BLaER1 treated with 17β-estradiol and CSF1 and Interleukin-3, amounts not matched to agents 10 nM and 100 nM (cell line): ENCODE data around the gene ELFN1.
A peak's percentile ranks its signal among the peaks of the same experiment; 100 is the strongest.

ENCODE experiments used
- H3K27ac ChIP-seq, 11 experiments: shearing (Covaris generic); formaldehyde crosslinking; 2 replicates each; pipeline ENCODE4 v1.8.1; 2022
- H3K27me3 ChIP-seq, 11 experiments: shearing (Covaris generic); formaldehyde crosslinking; 2 replicates each; pipeline ENCODE4 v1.8.1; 2022
- H3K36me3 ChIP-seq, 11 experiments: shearing (Covaris generic); formaldehyde crosslinking; 2 replicates each; pipeline ENCODE4 v1.8.1; 2022
- H3K4me1 ChIP-seq, 10 experiments: shearing (Covaris generic); formaldehyde crosslinking; 2 replicates each; pipeline ENCODE4 v1.8.1; 2022
- H3K4me2 ChIP-seq, 11 experiments: shearing (Covaris generic); formaldehyde crosslinking; 2 replicates each; pipeline ENCODE4 v1.8.1; 2022
- H3K4me3 ChIP-seq, 10 experiments: shearing (Covaris generic); formaldehyde crosslinking; 2 replicates each; pipeline ENCODE4 v1.8.1; 2022
- H3K9ac ChIP-seq, 11 experiments: shearing (Covaris generic); formaldehyde crosslinking; 2 replicates each; pipeline ENCODE4 v1.8.1; 2022
- H3K9me3 ChIP-seq, 11 experiments: shearing (Covaris generic); formaldehyde crosslinking; replicated peaks in 1 of 11; 2 replicates each; pipeline ENCODE4 v1.8.1; 2022
- H4K20me1 ChIP-seq, 11 experiments: shearing (Covaris generic); formaldehyde crosslinking; 2 replicates each; pipeline ENCODE4 v1.8.1; 2022
- Cebpa-rat ChIP-seq, 11 experiments: shearing (Covaris generic); IDR thresholded peaks; 2 replicates each; pipeline ENCODE4 v1.8.1; 2022

Gene ELFN1

GRCh38 chr7:1669954-1670893, at the start of gene ELFN1:
TSS of gene ELFN1 (plus strand) at chr7:1670277. CDS start at chr7:1744597, 74,320 bp downstream.
- Histone ChIP-seq H3K36me3 (no peaks in the 10 kb centered on the region), H3K27ac (no peak within 1 kb of the TSS), H3K4me3 (peak within 1 kb of the TSS; percentile 45 to 70 (median 58)), H3K27me3 (peaks cover 74 to 95% (median 82%) of the 10 kb centered on the region in 11 experiments), H3K9ac (peak within 1 kb of the TSS in 6 of 11 experiments; percentile 4 to 66 (median 42); a peak in 6 of 22 replicates), H3K4me1 (peaks cover 19 to 52% (median 39%) of the 10 kb centered on the region in 10 experiments; a peak in 18 of 20 replicates), H4K20me1 (peaks cover 11 to 86% (median 54%) of the 10 kb centered on the region in 11 experiments; a peak in 20 of 22 replicates), H3K4me2 (peak within 1 kb of the TSS; percentile 94 to 100 (median 98)), H3K9me3 (no peaks in the 10 kb centered on the region)
- no peak for TF ChIP-seq Cebpa-rat (IDR thresholded peaks at IDR 0.05)

GRCh38 chr7:1620835-1621234, 49.2 kb upstream of the ELFN1 start:
- H3K36me3 ChIP-seq: no peaks in the 10 kb centered on the region
- H3K4me3 ChIP-seq: no peak overlapping the region
- no peaks in the 10 kb centered on the region for H3K27me3 ChIP-seq
- peaks cover 0 to 13% (median 2%) of the 10 kb centered on the region in 10 experiments; a peak in 7 of 20 replicates for H3K4me1 ChIP-seq
- no peaks in the 10 kb centered on the region for H4K20me1 ChIP-seq
- H3K9ac ChIP-seq: no peak overlapping the region
- H3K27ac ChIP-seq: no peak overlapping the region
- peaks cover 0 to 16% (median 5%) of the 10 kb centered on the region in 11 experiments; a peak in 8 of 22 replicates for H3K9me3 ChIP-seq
- TF ChIP-seq Cebpa-rat (IDR thresholded peaks at IDR 0.05): no peak
- H3K4me2 ChIP-seq: no peak overlapping the region

GRCh38 chr7:1621718-1622117, 48.4 kb upstream of the ELFN1 start:
- Histone ChIP-seq H3K27ac (no peak overlapping the region), H3K9me3 (peaks cover 0 to 16% (median 5%) of the 10 kb centered on the region in 11 experiments; a peak in 9 of 22 replicates), H3K9ac (no peak overlapping the region), H3K4me1 (peaks cover 0 to 13% (median 2%) of the 10 kb centered on the region in 10 experiments; a peak in 7 of 20 replicates), H3K4me3 (no peak overlapping the region), H3K27me3 (no peaks in the 10 kb centered on the region), H4K20me1 (no peaks in the 10 kb centered on the region), H3K4me2 (0 out of 22 replicates have a peak overlapping the region, but pooled peaks of 1 of the 11 experiments have one; percentile 1), H3K36me3 (no peaks in the 10 kb centered on the region)
- no peak for TF ChIP-seq Cebpa-rat (IDR thresholded peaks at IDR 0.05)

- peaks cover 0 to 17% (median 5%) of the 10 kb centered on the region in 10 experiments; a peak in 17 of 20 replicates for H3K4me1 ChIP-seq
- H3K36me3 ChIP-seq: no peaks in the 10 kb centered on the region
- H4K20me1 ChIP-seq: no peaks in the 10 kb centered on the region
- no peaks in the 10 kb centered on the region for H3K27me3 ChIP-seq
- H3K9ac ChIP-seq: no peak overlapping the region
- no peak overlapping the region for H3K4me2 ChIP-seq
- peaks cover 0 to 16% (median 5%) of the 10 kb centered on the region in 11 experiments; a peak in 9 of 22 replicates for H3K9me3 ChIP-seq
- no peak for TF ChIP-seq Cebpa-rat (IDR thresholded peaks at IDR 0.05)
- no peak overlapping the region for H3K27ac ChIP-seq
- H3K4me3 ChIP-seq: no peak overlapping the region
These were observed 47.6 kb upstream of the ELFN1 start for GRCh38 chr7:1622441-1622840.

GRCh38 chr7:1623810-1624209, 46.3 kb upstream of the ELFN1 start:
- no peak for TF ChIP-seq Cebpa-rat (IDR thresholded peaks at IDR 0.05)
- no peak overlapping the region for H3K4me2 ChIP-seq
- H3K9ac ChIP-seq: no peak overlapping the region
- H3K27me3 ChIP-seq: no peaks in the 10 kb centered on the region
- H3K36me3 ChIP-seq: no peaks in the 10 kb centered on the region
- peaks cover 0 to 13% (median 6%) of the 10 kb centered on the region in 11 experiments; a peak in 13 of 22 replicates for H3K9me3 ChIP-seq
- no peak overlapping the region for H3K27ac ChIP-seq
- H3K4me1 ChIP-seq: peaks cover 4 to 25% (median 12%) of the 10 kb centered on the region in 10 experiments; a peak in 18 of 20 replicates
- H4K20me1 ChIP-seq: no peaks in the 10 kb centered on the region
- H3K4me3 ChIP-seq: no peak overlapping the region

- H3K4me3 ChIP-seq: no peak overlapping the region
- no peak for TF ChIP-seq Cebpa-rat (IDR thresholded peaks at IDR 0.05)
- peaks cover 4 to 25% (median 12%) of the 10 kb centered on the region in 10 experiments; a peak in 18 of 20 replicates for H3K4me1 ChIP-seq
- H3K9me3 ChIP-seq: peaks cover 14 to 19% (median 17%) of the 10 kb centered on the region in 11 experiments; a peak in 21 of 22 replicates
- no peak overlapping the region for H3K27ac ChIP-seq
- no peak overlapping the region for H3K9ac ChIP-seq
- no peaks in the 10 kb centered on the region for H3K36me3 ChIP-seq
- H3K4me2 ChIP-seq: no peak overlapping the region
- H4K20me1 ChIP-seq: no peaks in the 10 kb centered on the region
- no peaks in the 10 kb centered on the region for H3K27me3 ChIP-seq
These were observed 44.8 kb upstream of the ELFN1 start for GRCh38 chr7:1624999-1625927.

- no peak overlapping the region for H3K4me3 ChIP-seq
- no peak for TF ChIP-seq Cebpa-rat (IDR thresholded peaks at IDR 0.05)
- no peaks in the 10 kb centered on the region for H4K20me1 ChIP-seq
- no peaks in the 10 kb centered on the region for H3K36me3 ChIP-seq
- H3K9me3 ChIP-seq: peaks cover 16 to 22% (median 19%) of the 10 kb centered on the region in 11 experiments; a peak in 21 of 22 replicates
- H3K4me2 ChIP-seq: peak overlapping the region in 1 of 11 experiments; percentile 65; a peak in 1 of 22 replicates
- H3K4me1 ChIP-seq: peaks cover 4 to 22% (median 11%) of the 10 kb centered on the region in 10 experiments; a peak in 18 of 20 replicates
- no peak overlapping the region for H3K27ac ChIP-seq
- H3K27me3 ChIP-seq: no peaks in the 10 kb centered on the region
- H3K9ac ChIP-seq: no peak overlapping the region
These were observed 43.3 kb upstream of the ELFN1 start for GRCh38 chr7:1626769-1627168.

- TF ChIP-seq Cebpa-rat (IDR thresholded peaks at IDR 0.05): no peak
- Histone ChIP-seq H4K20me1 (no peaks in the 10 kb centered on the region; a peak in 1 of 22 replicates), H3K4me1 (peaks cover 17 to 32% (median 24%) of the 10 kb centered on the region in 10 experiments), H3K9me3 (peaks cover 30 to 40% (median 35%) of the 10 kb centered on the region in 11 experiments), H3K9ac (no peak overlapping the region), H3K4me2 (no peak overlapping the region), H3K27ac (no peak overlapping the region), H3K36me3 (no peaks in the 10 kb centered on the region), H3K27me3 (no peaks in the 10 kb centered on the region), H3K4me3 (no peak overlapping the region)
These were observed 39.3 kb upstream of the ELFN1 start for GRCh38 chr7:1630700-1631336.
